Breast epithelium (tissue), 3 donors: Measurements from ENCODE around the gene ADD1.

Experiments used
- CTCF ChIP-seq, 3 donors: fragments of 450-650 bp; IDR thresholded peaks; one replicate each; pipeline ENCODE4 v1.5.1; 2016 to 2017; ENCODE audit warnings: antibody characterized with exemption in 3 of 3, mild to moderate bottlenecking in 3 of 3, moderate library complexity in 3 of 3
- POLR2AphosphoS5 ChIP-seq, 3 donors: sonication (generic); formaldehyde crosslinking; IDR thresholded peaks; one replicate each; pipeline ENCODE4 v1.6.1; 2017; ENCODE audit warnings: antibody characterized with exemption in 3 of 3

- TF ChIP-seq CTCF (IDR thresholded peaks at IDR 0.05) (no peak), POLR2AphosphoS5 (IDR thresholded peaks at IDR 0.05) (no peak)
These were observed 58.5 kb downstream of the ADD1 start for GRCh38 chr4:2902126-2902525.
